B cell (primary cell): Measurements from ENCODE around the gene GMPS. TPM values are rescaled to one million over a fixed set of nuclear protein-coding genes. Genes with fewer than 3 reads are reported as not detected.

Experiments used
- ATAC-seq: fragments of 200-7000 bp; cut with Tn5 transposase; one replicate; pipeline ENCODE4 v1.10.0; 2021; ENCODE audit warnings: low read depth, mild to moderate bottlenecking, moderate number of reproducible peaks, moderate library complexity
- CTCF ChIA-PET: fragments of 350-600 bp; sonication (Branson Sonifier 250); formaldehyde crosslinking; loops from one replicate; lab custom pipeline; 2021; ENCODE audit warnings: antibody characterized with exemption, inconsistent platforms; lab: Charles Lee
- POLR2A ChIA-PET: fragments of 350-600 bp; sonication (Branson Sonifier 250); formaldehyde crosslinking; loops from one replicate; lab custom pipeline; 2021; ENCODE audit warnings: antibody characterized with exemption; lab: Charles Lee
- DNase-seq: peaks from one replicate; pipeline ENCODE4 v3.0.0; 2013
- H2AFZ ChIP-seq: 2 replicates; pipeline ENCODE4 v1.6.1; 2012; ENCODE audit warnings: mild to moderate bottlenecking, low read depth, low read length; ENCODE audit not compliant: insufficient read depth, poor library complexity, severe bottlenecking
- H3K27ac ChIP-seq, 2 donors: 1 replicate in 1 of 2; 2 replicates in 1 of 2; pipeline ENCODE4 v1.5.1; 2012 to 2013; ENCODE audit warnings: low read length in 2 of 2, mild to moderate bottlenecking in 2 of 2, moderate library complexity in 1 of 2
- H3K27me3 ChIP-seq, 4 experiments: fragments of 200-600 bp in 1 of 4; sonication (generic) in 1 of 4; replicated peaks in 1 of 4; 1 replicate in 2 of 4; 2 replicates in 2 of 4; pipeline versions ENCODE4 v1.6.1 to v1.7.0; 2013 to 2016; ENCODE audit warnings: low read length in 3 of 4, mild to moderate bottlenecking in 2 of 4, mixed read lengths in 1 of 4, moderate library complexity in 1 of 4; ENCODE audit not compliant: insufficient read depth in 4 of 4, control insufficient read depth in 3 of 4; ENCODE audit errors: control extremely low read depth in 1 of 4
- H3K36me3 ChIP-seq, 2 experiments: replicated peaks in 1 of 2; 1 replicate in 1 of 2; 2 replicates in 1 of 2; pipeline versions ENCODE4 v1.6.1 to v1.7.1; 2013; ENCODE audit warnings: low read length in 1 of 2; ENCODE audit not compliant: insufficient read depth in 2 of 2, control insufficient read depth in 1 of 2; ENCODE audit errors: control extremely low read depth in 1 of 2, extremely low read depth in 1 of 2
- H3K4me1 ChIP-seq, 2 donors: fragments of 200-600 bp in 1 of 2; sonication (generic) in 1 of 2; 1 replicate in 1 of 2; 2 replicates in 1 of 2; pipeline versions ENCODE4 v1.5.1 to v1.6.1; 2013 to 2017; ENCODE audit warnings: low read length in 2 of 2; ENCODE audit not compliant: control insufficient read depth in 2 of 2, insufficient read depth in 2 of 2
- H3K4me2 ChIP-seq: replicated peaks from 2 replicates; pipeline ENCODE3; 2012; ENCODE audit warnings: mild to moderate bottlenecking, low read depth, low read length; ENCODE audit not compliant: poor library complexity, severe bottlenecking
- H3K4me3 ChIP-seq, 5 experiments: fragments of 200-600 bp in 1 of 5; sonication (generic) in 1 of 5; 1 replicate in 3 of 5; 2 replicates in 2 of 5; pipeline versions ENCODE4 v1.5.1 to v1.7.0; 2011 to 2016; ENCODE audit warnings: low read length in 4 of 5, mild to moderate bottlenecking in 4 of 5, low read depth in 2 of 5, control low read depth in 1 of 5, moderate library complexity in 1 of 5; ENCODE audit not compliant: insufficient read depth in 1 of 5; ENCODE audit errors: control extremely low read depth in 1 of 5, extremely low read depth in 1 of 5
- H3K79me2 ChIP-seq: fragments of 200-600 bp; sonication (generic); one replicate; pipeline ENCODE4 v1.6.0; 2016; ENCODE audit warnings: low read length; ENCODE audit not compliant: control insufficient read depth, insufficient read depth
- H3K9ac ChIP-seq: fragments of 200-600 bp; sonication (generic); 2 replicates; pipeline ENCODE4 v1.6.1; 2017; ENCODE audit warnings: mild to moderate bottlenecking, low read length, moderate library complexity
- H3K9me3 ChIP-seq, 3 donors: one replicate each; pipeline versions ENCODE4 v1.6.1 to v1.7.1; 2013; ENCODE audit warnings: low read length in 2 of 3; ENCODE audit not compliant: control insufficient read depth in 2 of 3, insufficient read depth in 1 of 3; ENCODE audit errors: control extremely low read depth in 1 of 3
- H4K20me1 ChIP-seq: 2 replicates; pipeline ENCODE4 v1.6.0; 2012; ENCODE audit warnings: mild to moderate bottlenecking, low read length; ENCODE audit not compliant: insufficient read depth, control insufficient read depth, poor library complexity, severe bottlenecking
- H3K27ac Mint-ChIP-seq: one replicate; pipeline ENCODE4 v1.8.0; 2021; ENCODE audit warnings: mixed read lengths
- H3K27me3 Mint-ChIP-seq: one replicate; pipeline ENCODE4 v1.8.0; 2021; ENCODE audit warnings: mixed read lengths
- H3K4me1 Mint-ChIP-seq: one replicate; pipeline ENCODE4 v1.8.0; 2021; ENCODE audit warnings: mixed read lengths
- H3K4me3 Mint-ChIP-seq: one replicate; pipeline ENCODE4 v1.8.0; 2021; ENCODE audit warnings: mixed read lengths
- H3K9me3 Mint-ChIP-seq: one replicate; pipeline ENCODE4 v1.8.0; 2022; ENCODE audit warnings: mixed read lengths; ENCODE audit not compliant: insufficient read depth
- EZH2 ChIP-seq: IDR thresholded peaks from 2 replicates; pipeline ENCODE4 v1.6.1; 2012; ENCODE audit warnings: borderline replicate concordance, low read depth, mild to moderate bottlenecking, moderate library complexity, low read length; ENCODE audit not compliant: insufficient read depth, poor library complexity, severe bottlenecking
- WGBS: methylation state at CpG from one replicate; pipeline ENCODE4 v1.1.5; 2013; ENCODE audit warnings: missing lambda C conversion rate; ENCODE audit not compliant: insufficient coverage; 5-methylcytosine and 5-hydroxymethylcytosine counted together
- intact Hi-C: fragments of 100-400 bp; cut with micrococcal nuclease; formaldehyde crosslinking; loops from one replicate; pipeline ENCODE4 v1.10.0; 2022
- polyA plus RNA-seq: library from polyadenylated mRNA; depleted of rRNA; stranded (reverse); fragments of >200 nt; gene quantifications from 2 replicates; pipeline ENCODE4 v1.2.3, GENCODE V29; 2012
- total RNA-seq, 2 donors: library from RNA; stranded (reverse); fragments of 120-200 nt in 1 of 2; gene quantifications; 1 replicate in 1 of 2; 2 replicates in 1 of 2; pipeline versions ENCODE4 v1.2.3 to v1.2.4, GENCODE V29; 2013 to 2022
- TF ChIP-seq, protein P1 (sequence below): fragments of 200-600 bp; IDR thresholded peaks from one replicate; pipeline ENCODE4 v1.8.0; 2022; ENCODE audit warnings: antibody characterized with exemption, mild to moderate bottlenecking

Gene GMPS
- total and polyA plus RNA-seq, 2 donors (not counting 1 experiment from before 2014, with no cell fraction given), result 12.0 to 30.8 TPM

DNA sequence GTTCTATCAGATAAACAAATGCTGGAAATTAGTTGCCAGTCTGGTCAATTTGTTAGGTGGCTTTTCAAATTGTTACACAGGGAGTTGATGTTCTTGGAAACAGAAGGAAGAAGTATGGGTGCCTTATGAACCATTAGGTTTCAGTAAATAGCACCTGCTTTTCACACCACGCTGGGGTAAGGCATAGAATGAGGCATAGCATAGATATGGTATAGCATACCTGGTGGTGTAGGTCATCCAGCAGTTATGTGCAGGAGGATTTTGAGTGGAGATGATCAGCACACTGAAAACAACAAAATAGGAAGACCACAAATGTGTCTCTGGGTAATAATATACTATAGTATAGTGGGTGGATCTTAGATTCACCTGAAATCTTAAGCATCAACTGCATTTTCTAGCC lies 121.4 kb downstream of the GMPS start:
- Histone ChIP-seq H3K4me3 (no peak overlapping the region), H3K9me3 (no peaks in the 10 kb centered on the region), H3K4me2 (no peak overlapping the region), H3K9ac (no peak overlapping the region), H4K20me1 (no peaks in the 10 kb centered on the region), H2AFZ (no peak overlapping the region), H3K27ac (no peak overlapping the region), H3K79me2 (no peaks in the 10 kb centered on the region), H3K36me3 (no peaks in the 10 kb centered on the region), H3K4me1 (no peaks in the 10 kb centered on the region), H3K27me3 (no peaks in the 10 kb centered on the region)
- peaks cover 9% of the 10 kb centered on the region for H3K27me3 Mint-ChIP-seq
- CTCF ChIA-PET, result no interaction called here
- DNase-seq, result no peak
- H3K9me3 Mint-ChIP-seq, result no peaks in the 10 kb centered on the region
- WGBS, result no CpG with 5 or more reads among the region's 1 CpG
- no peaks in the 10 kb centered on the region for H3K4me1 Mint-ChIP-seq
- H3K27ac Mint-ChIP-seq, result no peak overlapping the region
- POLR2A ChIA-PET, result no interaction called here
- intact Hi-C loops, result no loop called here
- no peak for TF ChIP-seq EZH2
- TF ChIP-seq, protein P1, sequence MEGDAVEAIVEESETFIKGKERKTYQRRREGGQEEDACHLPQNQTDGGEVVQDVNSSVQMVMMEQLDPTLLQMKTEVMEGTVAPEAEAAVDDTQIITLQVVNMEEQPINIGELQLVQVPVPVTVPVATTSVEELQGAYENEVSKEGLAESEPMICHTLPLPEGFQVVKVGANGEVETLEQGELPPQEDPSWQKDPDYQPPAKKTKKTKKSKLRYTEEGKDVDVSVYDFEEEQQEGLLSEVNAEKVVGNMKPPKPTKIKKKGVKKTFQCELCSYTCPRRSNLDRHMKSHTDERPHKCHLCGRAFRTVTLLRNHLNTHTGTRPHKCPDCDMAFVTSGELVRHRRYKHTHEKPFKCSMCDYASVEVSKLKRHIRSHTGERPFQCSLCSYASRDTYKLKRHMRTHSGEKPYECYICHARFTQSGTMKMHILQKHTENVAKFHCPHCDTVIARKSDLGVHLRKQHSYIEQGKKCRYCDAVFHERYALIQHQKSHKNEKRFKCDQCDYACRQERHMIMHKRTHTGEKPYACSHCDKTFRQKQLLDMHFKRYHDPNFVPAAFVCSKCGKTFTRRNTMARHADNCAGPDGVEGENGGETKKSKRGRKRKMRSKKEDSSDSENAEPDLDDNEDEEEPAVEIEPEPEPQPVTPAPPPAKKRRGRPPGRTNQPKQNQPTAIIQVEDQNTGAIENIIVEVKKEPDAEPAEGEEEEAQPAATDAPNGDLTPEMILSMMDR, result no peak
- H3K4me3 Mint-ChIP-seq, result no peak overlapping the region
- no peak for ATAC-seq

Other genes starting within 250 kb of the GMPS start
- gene PLCH1, start 125.6 kb upstream of the GMPS start, total RNA-seq, result 0.27 and 0.39 TPM in 2 replicates
- gene PLCH1, start 125.6 kb upstream of the GMPS start, polyA plus RNA-seq, result 0.06 TPM in 1 of 2 replicates, not detected in the other
- 1.7 and 1.8 TPM in 2 replicates for gene C3orf33, start 64.4 kb upstream of the GMPS start, total RNA-seq
- 0.88 and 1.1 TPM in 2 replicates for gene C3orf33, start 64.4 kb upstream of the GMPS start, polyA plus RNA-seq
- 26.9 and 29.4 TPM in 2 replicates for gene SLC33A1, start 16.2 kb upstream of the GMPS start, total RNA-seq
- gene SLC33A1, start 16.2 kb upstream of the GMPS start, polyA plus RNA-seq, result 14.1 and 15.0 TPM in 2 replicates
- not detected in 2 replicates for gene KCNAB1, start 249.9 kb downstream of the GMPS start, total RNA-seq
- not detected in 2 replicates for gene KCNAB1, start 249.9 kb downstream of the GMPS start, polyA plus RNA-seq